GM13976 (cell line): ENCODE results near the gene NUF2.
"Not testable (repeated sequence)": the region's sequence is repeated elsewhere in the genome, so short reads cannot be mapped to it uniquely, and the experiment has no call there.

Experiments used
- DNase-seq: peaks from one replicate; pipeline ENCODE4 v3.0.0; 2012; ENCODE audit warnings: low spot score
- CTCF ChIP-seq: IDR thresholded peaks from 2 replicates; pipeline ENCODE4 v1.5.1; 2012; ENCODE audit warnings: borderline replicate concordance, mild to moderate bottlenecking; ENCODE audit not compliant: insufficient read depth; ENCODE audit errors: extremely low read depth, missing control alignments, control extremely low read depth
- in situ Hi-C: fragments of 300-500 bp; cut with MboI; formaldehyde crosslinking; loops from one replicate; pipeline ENCODE4 v1.12.0; 2022; ENCODE audit warnings: low sequenced_read_pairs, mixed read lengths, inconsistent platforms; ENCODE audit not compliant: unreplicated experiment

Gene NUF2

GRCh38 chr1:163335216-163335615 is 13.5 kb downstream of the NUF2 start:
- DNase-seq = no peak
- no peak for TF ChIP-seq CTCF
- in situ Hi-C loops = no loop called here

GRCh38 chr1:163337631-163338030 is 15.9 kb downstream of the NUF2 start:
- in situ Hi-C loops = no loop called here
- TF ChIP-seq CTCF = no peak
- no peak for DNase-seq

DNA sequence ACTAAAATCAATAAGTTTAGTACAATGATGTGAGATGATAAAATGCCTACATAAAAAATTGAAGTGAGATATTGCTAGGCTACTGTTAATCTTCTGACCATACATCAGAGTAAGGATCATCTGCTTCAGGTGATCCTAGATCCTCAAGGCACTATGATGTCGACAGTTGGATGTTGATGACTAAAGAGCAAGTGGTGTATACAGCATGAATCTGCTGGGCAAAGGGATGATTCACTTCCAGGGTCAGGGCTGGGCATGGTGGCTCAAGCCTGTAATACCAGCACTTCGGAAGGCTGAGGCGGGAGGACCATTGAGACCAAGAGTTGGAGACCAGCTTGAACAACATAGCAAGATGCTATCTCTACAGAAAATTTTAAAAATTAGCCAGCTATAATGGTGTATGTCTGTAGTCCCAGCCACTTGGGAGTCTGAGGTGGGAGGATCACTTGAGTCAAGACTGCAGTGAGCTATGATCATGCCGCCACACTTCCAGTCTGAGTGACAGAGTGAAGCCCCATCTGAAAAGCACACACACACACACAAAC is 24.6 kb downstream of the NUF2 start:
- no peak for TF ChIP-seq CTCF
- in situ Hi-C loops = no loop called here
- DNase-seq = no peak

DNA sequence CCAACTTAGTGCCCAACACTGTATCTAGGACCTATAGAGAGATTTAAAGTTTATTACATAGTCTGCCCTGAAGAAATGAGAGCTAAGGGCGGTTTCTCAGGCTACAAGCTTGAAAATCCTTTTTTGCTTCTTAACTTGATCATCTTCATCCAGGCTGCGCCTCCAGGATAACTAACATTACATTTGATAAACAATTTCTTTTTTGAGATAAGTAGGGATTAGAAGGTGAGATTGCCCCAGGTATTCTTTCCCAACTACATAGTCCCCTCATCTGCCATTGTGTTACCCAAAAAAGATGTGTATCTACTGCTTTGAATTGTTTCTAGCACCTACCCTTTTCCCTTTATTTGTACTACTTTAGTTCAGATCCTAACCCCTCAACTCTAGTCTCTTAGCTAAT is 25.4 kb downstream of the NUF2 start:
- in situ Hi-C loops = no loop called here
- no peak for TF ChIP-seq CTCF
- DNase-seq = no peak

- in situ Hi-C loops = no loop called here
- no peak for DNase-seq
- no peak for TF ChIP-seq CTCF
Observed at GRCh38 chr1:163351912-163352311, 30.2 kb downstream of the NUF2 start.

- in situ Hi-C loops = no loop called here
- DNase-seq = no peak
- TF ChIP-seq CTCF = no peak
Observed at GRCh38 chr1:163357378-163357777, 35.6 kb downstream of the NUF2 start.

GRCh38 chr1:163358172-163358571 is 36.4 kb downstream of the NUF2 start:
- DNase-seq, in situ Hi-C loops: not testable (repeated sequence)
